Measurements from ENCODE around the gene SMC1B. TPM values are rescaled to one million over a fixed set of nuclear protein-coding genes. Genes with fewer than 3 reads are reported as not detected.

SMC1B gene
- total and polyA plus RNA-seq, 2 donors = 0.11 to 0.19 TPM

- WGBS = 95% methylated on average over 23 of the region's 23 CpGs
- Histone ChIP-seq H3K36me3 (ENCODE audit: control insufficient read depth in 2 of 2, insufficient read depth in 2 of 2, low read length in 1 of 2) (no peaks in the 10 kb centered on the region), H3K9me3 (ENCODE audit: control insufficient read depth in 2 of 2, insufficient read depth in 1 of 2, low read length in 1 of 2) (no peaks in the 10 kb centered on the region), H3K27ac (ENCODE audit: low read depth in 1 of 2, low read length in 1 of 2) (no peak overlapping the region), H3K27me3 (ENCODE audit: control insufficient read depth in 2 of 2, insufficient read depth in 1 of 2, low read length in 1 of 2) (no peaks in the 10 kb centered on the region), H3K4me1 (ENCODE audit: control insufficient read depth in 2 of 2, insufficient read depth in 2 of 2, low read length in 2 of 2) (no peaks in the 10 kb centered on the region), H3K4me3 (ENCODE audit: low read length in 2 of 2) (no peak overlapping the region)
- no peak for DNase-seq (ENCODE audit: low read depth in 6 of 9, low spot score in 9 of 9)
Observed at GRCh38 chr22:45425531-45426265, 12.3 kb upstream of the SMC1B start.

DNA sequence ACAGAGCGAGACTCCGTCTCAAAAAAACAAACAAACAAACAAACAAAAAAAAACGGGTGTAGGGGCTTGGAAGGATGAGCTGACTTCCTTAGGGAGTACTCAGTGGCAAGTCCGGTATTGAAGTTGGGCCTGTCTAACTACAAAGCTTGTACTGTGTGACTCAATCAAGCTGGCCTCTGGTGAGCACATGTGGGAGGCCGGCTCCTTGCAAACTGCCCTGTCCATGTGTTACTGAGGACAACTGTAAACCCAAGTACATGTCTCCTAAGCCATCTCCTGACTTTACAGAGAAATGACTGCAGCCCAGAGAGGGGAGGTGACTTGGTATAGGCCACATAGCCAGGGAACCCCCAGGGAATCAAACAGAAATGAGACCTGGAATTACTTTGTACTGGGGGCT lies 11.7 kb upstream of the SMC1B start:
- 88% methylated on average over 5 of the region's 5 CpGs for WGBS
- Histone ChIP-seq H3K4me1 (ENCODE audit: control insufficient read depth in 2 of 2, insufficient read depth in 2 of 2, low read length in 2 of 2) (no peaks in the 10 kb centered on the region), H3K9me3 (ENCODE audit: control insufficient read depth in 2 of 2, insufficient read depth in 1 of 2, low read length in 1 of 2) (no peaks in the 10 kb centered on the region), H3K36me3 (ENCODE audit: control insufficient read depth in 2 of 2, insufficient read depth in 2 of 2, low read length in 1 of 2) (no peaks in the 10 kb centered on the region), H3K27me3 (ENCODE audit: control insufficient read depth in 2 of 2, insufficient read depth in 1 of 2, low read length in 1 of 2) (no peaks in the 10 kb centered on the region), H3K4me3 (ENCODE audit: low read length in 2 of 2) (no peak overlapping the region), H3K27ac (ENCODE audit: low read depth in 1 of 2, low read length in 1 of 2) (no peak overlapping the region)
- no peak for DNase-seq (ENCODE audit: low read depth in 6 of 9, low spot score in 9 of 9)

- WGBS = 95% methylated on average over 14 of the region's 14 CpGs
- no peak for DNase-seq (ENCODE audit: low read depth in 6 of 9, low spot score in 9 of 9)
Observed at GRCh38 chr22:45424241-45424731, 10.9 kb upstream of the SMC1B start.

DNA sequence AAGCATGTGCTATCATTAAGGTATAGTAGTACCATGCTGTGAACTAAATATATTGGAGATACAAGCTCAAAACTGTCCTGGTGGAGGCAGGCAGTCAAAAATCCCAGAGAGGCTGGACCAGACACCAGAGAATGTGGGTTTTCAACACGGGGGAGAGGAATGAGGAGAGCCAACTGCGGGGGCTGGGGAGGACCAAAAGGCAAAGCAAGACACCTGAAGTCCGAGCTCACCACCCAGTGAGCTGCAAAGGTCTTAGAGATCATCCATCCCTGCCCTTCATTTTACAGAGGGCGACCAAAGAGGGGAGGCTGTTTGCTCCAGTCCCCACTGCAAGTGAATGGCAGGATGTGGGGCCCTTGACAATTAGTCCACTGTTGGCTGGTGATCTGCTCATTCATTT lies 10.1 kb upstream of the SMC1B start:
- H3K4me1 ChIP-seq (ENCODE audit: control insufficient read depth in 2 of 2, insufficient read depth in 2 of 2, low read length in 2 of 2) = no peaks in the 10 kb centered on the region
- H3K27ac ChIP-seq (ENCODE audit: low read depth in 1 of 2, low read length in 1 of 2) = no peak overlapping the region

More at GRCh38 chr22:45424241-45424731, 10.9 kb upstream of the SMC1B start:
- Histone ChIP-seq H3K36me3 (ENCODE audit: control insufficient read depth in 2 of 2, insufficient read depth in 2 of 2, low read length in 1 of 2) (no peaks in the 10 kb centered on the region), H3K9me3 (ENCODE audit: control insufficient read depth in 2 of 2, insufficient read depth in 1 of 2, low read length in 1 of 2) (no peaks in the 10 kb centered on the region), H3K27ac (ENCODE audit: low read depth in 1 of 2, low read length in 1 of 2) (no peak overlapping the region), H3K4me3 (ENCODE audit: low read length in 2 of 2) (no peak overlapping the region), H3K4me1 (ENCODE audit: control insufficient read depth in 2 of 2, insufficient read depth in 2 of 2, low read length in 2 of 2) (no peaks in the 10 kb centered on the region), H3K27me3 (ENCODE audit: control insufficient read depth in 2 of 2, insufficient read depth in 1 of 2, low read length in 1 of 2) (no peaks in the 10 kb centered on the region)

GRCh38 chr22:45422237-45422983 lies 9.0 kb upstream of the SMC1B start:
- no peaks in the 10 kb centered on the region for H3K27me3 ChIP-seq (ENCODE audit: control insufficient read depth in 2 of 2, insufficient read depth in 1 of 2, low read length in 1 of 2)
- no peak overlapping the region for H3K27ac ChIP-seq (ENCODE audit: low read depth in 1 of 2, low read length in 1 of 2)
- no peak for DNase-seq (ENCODE audit: low read depth in 6 of 9, low spot score in 9 of 9)
- H3K9me3 ChIP-seq (ENCODE audit: control insufficient read depth in 2 of 2, insufficient read depth in 1 of 2, low read length in 1 of 2) = no peaks in the 10 kb centered on the region
- 94% methylated on average over 14 of the region's 14 CpGs for WGBS
- H3K4me3 ChIP-seq (ENCODE audit: low read length in 2 of 2) = no peak overlapping the region
- no peaks in the 10 kb centered on the region for H3K4me1 ChIP-seq (ENCODE audit: control insufficient read depth in 2 of 2, insufficient read depth in 2 of 2, low read length in 2 of 2)
- H3K36me3 ChIP-seq (ENCODE audit: control insufficient read depth in 2 of 2, insufficient read depth in 2 of 2, low read length in 1 of 2) = no peaks in the 10 kb centered on the region

More for the DNA sequence above, 10.1 kb upstream of the SMC1B start:
- no peak overlapping the region for H3K4me3 ChIP-seq (ENCODE audit: low read length in 2 of 2)
- H3K9me3 ChIP-seq (ENCODE audit: control insufficient read depth in 2 of 2, insufficient read depth in 1 of 2, low read length in 1 of 2) = no peaks in the 10 kb centered on the region
- no peak for DNase-seq (ENCODE audit: low read depth in 6 of 9, low spot score in 9 of 9)
- no peaks in the 10 kb centered on the region for H3K27me3 ChIP-seq (ENCODE audit: control insufficient read depth in 2 of 2, insufficient read depth in 1 of 2, low read length in 1 of 2)
- WGBS = 95% methylated on average over 4 of the region's 4 CpGs
- H3K36me3 ChIP-seq (ENCODE audit: control insufficient read depth in 2 of 2, insufficient read depth in 2 of 2, low read length in 1 of 2) = no peaks in the 10 kb centered on the region

DNA sequence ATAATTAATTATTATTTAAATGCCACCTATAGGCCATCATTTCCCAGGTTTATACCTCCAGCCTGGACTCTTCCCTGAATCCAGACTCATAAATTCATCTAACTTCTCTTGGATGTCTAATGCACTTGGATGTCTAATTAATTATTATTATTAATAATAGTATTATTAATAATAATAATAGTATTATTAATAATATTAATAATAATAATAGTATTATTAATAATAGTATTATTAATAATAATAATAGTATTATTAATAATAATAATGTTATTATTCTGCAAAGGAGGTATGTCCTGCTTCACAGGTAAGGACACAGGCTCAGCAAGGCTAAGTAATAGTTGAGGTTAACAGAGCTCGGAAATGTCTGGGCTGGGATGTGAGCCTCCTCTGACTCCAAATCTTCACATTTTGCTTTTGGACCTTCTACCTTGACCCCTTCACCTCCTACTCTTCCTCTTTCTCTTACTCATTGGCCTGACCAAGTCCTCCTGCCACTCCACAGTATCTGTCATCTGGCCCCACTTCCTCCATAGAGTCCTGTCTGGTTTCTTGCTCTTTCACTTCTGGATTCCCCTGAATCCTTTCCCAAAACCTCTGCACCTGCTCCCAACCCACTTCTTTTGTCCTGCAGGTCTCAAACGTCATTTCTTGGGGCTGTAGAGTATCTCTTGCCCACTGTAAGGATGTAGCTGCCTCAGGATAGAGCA lies 8.1 kb upstream of the SMC1B start:
- Histone ChIP-seq H3K4me3 (ENCODE audit: low read length in 2 of 2) (no peak overlapping the region), H3K36me3 (ENCODE audit: control insufficient read depth in 2 of 2, insufficient read depth in 2 of 2, low read length in 1 of 2) (no peaks in the 10 kb centered on the region), H3K4me1 (ENCODE audit: control insufficient read depth in 2 of 2, insufficient read depth in 2 of 2, low read length in 2 of 2) (no peaks in the 10 kb centered on the region), H3K27me3 (ENCODE audit: control insufficient read depth in 2 of 2, insufficient read depth in 1 of 2, low read length in 1 of 2) (no peaks in the 10 kb centered on the region), H3K27ac (ENCODE audit: low read depth in 1 of 2, low read length in 1 of 2) (no peak overlapping the region), H3K9me3 (ENCODE audit: control insufficient read depth in 2 of 2, insufficient read depth in 1 of 2, low read length in 1 of 2) (no peaks in the 10 kb centered on the region)
- DNase-seq (ENCODE audit: low read depth in 6 of 9, low spot score in 9 of 9) = no peak
- 78% methylated on average over 2 of the region's 2 CpGs for WGBS

DNA sequence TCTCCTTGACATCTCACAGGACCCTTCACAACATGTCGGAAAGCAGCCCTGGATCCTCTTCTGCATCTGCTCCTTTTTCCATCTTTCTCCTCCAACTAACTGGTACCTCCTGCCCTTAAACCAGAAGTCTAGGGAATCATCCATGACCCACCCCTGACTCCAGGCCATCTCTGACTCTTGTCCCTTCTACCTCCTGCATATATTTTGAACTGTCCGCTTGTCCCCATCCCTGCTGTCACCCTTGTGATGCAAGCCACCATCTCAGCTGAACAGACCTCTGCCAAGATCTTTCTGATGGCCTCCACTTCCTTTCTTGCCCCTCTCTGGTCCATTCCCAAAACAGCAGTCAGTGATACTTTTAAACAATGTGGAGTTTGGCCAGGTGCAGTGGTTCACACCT lies 7.1 kb upstream of the SMC1B start:
- H3K4me1 ChIP-seq (ENCODE audit: control insufficient read depth in 2 of 2, insufficient read depth in 2 of 2, low read length in 2 of 2) = no peaks in the 10 kb centered on the region
- WGBS = over 99% methylated on average over 2 of the region's 2 CpGs
- H3K27ac ChIP-seq (ENCODE audit: low read depth in 1 of 2, low read length in 1 of 2) = no peak overlapping the region
- H3K27me3 ChIP-seq (ENCODE audit: control insufficient read depth in 2 of 2, insufficient read depth in 1 of 2, low read length in 1 of 2) = no peaks in the 10 kb centered on the region
- DNase-seq (ENCODE audit: low read depth in 6 of 9, low spot score in 9 of 9) = no peak
- no peak overlapping the region for H3K4me3 ChIP-seq (ENCODE audit: low read length in 2 of 2)
- H3K36me3 ChIP-seq (ENCODE audit: control insufficient read depth in 2 of 2, insufficient read depth in 2 of 2, low read length in 1 of 2) = no peaks in the 10 kb centered on the region
- no peaks in the 10 kb centered on the region for H3K9me3 ChIP-seq (ENCODE audit: control insufficient read depth in 2 of 2, insufficient read depth in 1 of 2, low read length in 1 of 2)

GRCh38 chr22:45420011-45420410 lies 6.6 kb upstream of the SMC1B start:
- H3K4me3 ChIP-seq (ENCODE audit: low read length in 2 of 2) = no peak overlapping the region
- H3K36me3 ChIP-seq (ENCODE audit: control insufficient read depth in 2 of 2, insufficient read depth in 2 of 2, low read length in 1 of 2) = no peaks in the 10 kb centered on the region
- no peaks in the 10 kb centered on the region for H3K9me3 ChIP-seq (ENCODE audit: control insufficient read depth in 2 of 2, insufficient read depth in 1 of 2, low read length in 1 of 2)
- no peak overlapping the region for H3K27ac ChIP-seq (ENCODE audit: low read depth in 1 of 2, low read length in 1 of 2)
- no peaks in the 10 kb centered on the region for H3K4me1 ChIP-seq (ENCODE audit: control insufficient read depth in 2 of 2, insufficient read depth in 2 of 2, low read length in 2 of 2)
- H3K27me3 ChIP-seq (ENCODE audit: control insufficient read depth in 2 of 2, insufficient read depth in 1 of 2, low read length in 1 of 2) = no peaks in the 10 kb centered on the region
- no peak for DNase-seq (ENCODE audit: low read depth in 6 of 9, low spot score in 9 of 9)
- 98% methylated on average over 4 of the region's 4 CpGs for WGBS

DNA sequence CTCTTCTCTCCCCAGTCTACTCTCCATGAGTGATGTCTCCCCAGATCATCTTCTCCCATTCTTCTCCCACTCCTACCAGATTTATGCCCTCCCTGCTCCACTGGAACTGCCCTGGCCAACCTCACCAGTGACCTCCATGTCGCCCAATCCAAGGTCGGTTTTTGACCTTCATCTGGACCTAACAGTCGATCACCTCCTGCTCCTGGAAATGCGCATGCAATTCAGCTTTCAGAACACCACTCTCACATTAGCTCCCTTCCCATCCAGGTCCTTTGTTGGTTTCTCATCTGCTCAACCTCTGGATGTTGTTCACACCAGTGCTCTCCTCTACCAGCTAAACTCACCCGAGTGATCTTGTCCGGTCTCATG lies 5.4 kb upstream of the SMC1B start:
- Histone ChIP-seq H3K36me3 (ENCODE audit: control insufficient read depth in 2 of 2, insufficient read depth in 2 of 2, low read length in 1 of 2) (no peaks in the 10 kb centered on the region), H3K4me3 (ENCODE audit: low read length in 2 of 2) (no peak overlapping the region), H3K4me1 (ENCODE audit: control insufficient read depth in 2 of 2, insufficient read depth in 2 of 2, low read length in 2 of 2) (peaks cover 1 to 3% of the 10 kb centered on the region in 2 donors), H3K27me3 (ENCODE audit: control insufficient read depth in 2 of 2, insufficient read depth in 1 of 2, low read length in 1 of 2) (peaks cover 0 to 3% of the 10 kb centered on the region in 2 donors), H3K27ac (ENCODE audit: low read depth in 1 of 2, low read length in 1 of 2) (no peak overlapping the region), H3K9me3 (ENCODE audit: control insufficient read depth in 2 of 2, insufficient read depth in 1 of 2, low read length in 1 of 2) (peaks cover 0 to 2% of the 10 kb centered on the region in 2 donors)
- DNase-seq (ENCODE audit: low read depth in 6 of 9, low spot score in 9 of 9) = no peak
- WGBS = 97% methylated on average over 6 of the region's 6 CpGs

Measured in thymus (tissue), 11 donors.